Subcutaneous adipose tissue (tissue), 4 donors: ENCODE measurements around the gene LONP2. TPM values are rescaled to one million over a fixed set of nuclear protein-coding genes. Genes with fewer than 3 reads are reported as not detected.

Source experiments
- total RNA-seq, 4 donors: library from RNA; depleted of rRNA; stranded (reverse); fragments of >200 nt; gene quantifications; one replicate each; pipeline ENCODE4 v1.1.0, GENCODE V29; 2016
- TF ChIP-seq, protein P1 (sequence below): fragments of 450-650 bp; IDR thresholded peaks from one replicate; pipeline ENCODE4 v1.5.1; 2016; ENCODE audit warnings: low read depth, mild to moderate bottlenecking, control low read depth, antibody characterized with exemption, moderate library complexity

Gene LONP2
- total RNA-seq, 4 donors from 2014 or later = 48.8 to 69.1 (median 55.1) TPM

DNA sequence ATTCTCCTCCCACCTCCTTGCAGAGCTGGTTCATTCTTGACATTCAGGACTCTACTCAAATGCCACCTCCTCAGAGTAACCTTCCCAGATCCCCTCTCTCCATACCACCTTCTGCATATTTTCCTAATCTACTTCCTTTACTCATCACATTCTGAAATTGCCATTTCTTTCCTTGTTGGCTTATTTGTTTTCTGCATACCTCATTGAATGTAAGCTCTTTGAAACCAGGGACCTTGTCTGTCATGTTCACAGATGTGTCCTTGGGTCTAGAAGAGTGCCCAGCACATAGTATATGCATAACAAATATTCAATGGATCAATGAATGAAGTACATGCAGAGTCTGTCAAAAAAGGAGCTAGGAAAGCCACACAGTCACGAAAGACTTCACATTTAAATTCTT, 7.8 kb upstream of the LONP2 start:
- TF ChIP-seq, protein P1, sequence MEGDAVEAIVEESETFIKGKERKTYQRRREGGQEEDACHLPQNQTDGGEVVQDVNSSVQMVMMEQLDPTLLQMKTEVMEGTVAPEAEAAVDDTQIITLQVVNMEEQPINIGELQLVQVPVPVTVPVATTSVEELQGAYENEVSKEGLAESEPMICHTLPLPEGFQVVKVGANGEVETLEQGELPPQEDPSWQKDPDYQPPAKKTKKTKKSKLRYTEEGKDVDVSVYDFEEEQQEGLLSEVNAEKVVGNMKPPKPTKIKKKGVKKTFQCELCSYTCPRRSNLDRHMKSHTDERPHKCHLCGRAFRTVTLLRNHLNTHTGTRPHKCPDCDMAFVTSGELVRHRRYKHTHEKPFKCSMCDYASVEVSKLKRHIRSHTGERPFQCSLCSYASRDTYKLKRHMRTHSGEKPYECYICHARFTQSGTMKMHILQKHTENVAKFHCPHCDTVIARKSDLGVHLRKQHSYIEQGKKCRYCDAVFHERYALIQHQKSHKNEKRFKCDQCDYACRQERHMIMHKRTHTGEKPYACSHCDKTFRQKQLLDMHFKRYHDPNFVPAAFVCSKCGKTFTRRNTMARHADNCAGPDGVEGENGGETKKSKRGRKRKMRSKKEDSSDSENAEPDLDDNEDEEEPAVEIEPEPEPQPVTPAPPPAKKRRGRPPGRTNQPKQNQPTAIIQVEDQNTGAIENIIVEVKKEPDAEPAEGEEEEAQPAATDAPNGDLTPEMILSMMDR = no peak

- TF ChIP-seq, protein P1 = no peak
Measured at GRCh38 chr16:48244863-48245195, 729 bp downstream of the LONP2 start.

GRCh38 chr16:48246066-48246465, 2.0 kb downstream of the LONP2 start:
- TF ChIP-seq, protein P1 = no peak

DNA sequence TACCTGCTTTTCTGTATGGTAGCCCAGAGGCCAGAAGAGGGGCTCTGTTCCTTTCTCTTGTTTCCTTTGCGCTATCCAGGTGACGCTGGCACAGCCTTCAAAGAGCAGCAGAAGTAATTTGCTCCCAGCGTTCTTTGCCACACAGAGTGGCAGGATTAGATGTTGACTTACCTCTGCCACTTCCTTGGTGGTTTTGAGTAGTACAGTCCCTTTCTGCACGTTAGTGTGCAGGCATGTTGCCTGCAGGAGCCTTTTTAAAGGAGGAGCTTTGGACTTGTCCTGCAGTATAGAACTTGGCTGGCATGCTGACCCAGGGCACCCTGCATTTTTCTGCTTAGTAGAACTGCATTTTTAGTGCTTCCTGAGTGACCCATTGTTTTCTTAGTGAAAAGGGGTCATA, 3.2 kb downstream of the LONP2 start, which contains the start of gene ABCC11:
Gene ABCC11 (minus strand): TSS at position 229 of the 400 bp plus-strand sequence. CDS start 15,618 bp downstream, outside the sequence.
- TF ChIP-seq, protein P1 = no peak

DNA sequence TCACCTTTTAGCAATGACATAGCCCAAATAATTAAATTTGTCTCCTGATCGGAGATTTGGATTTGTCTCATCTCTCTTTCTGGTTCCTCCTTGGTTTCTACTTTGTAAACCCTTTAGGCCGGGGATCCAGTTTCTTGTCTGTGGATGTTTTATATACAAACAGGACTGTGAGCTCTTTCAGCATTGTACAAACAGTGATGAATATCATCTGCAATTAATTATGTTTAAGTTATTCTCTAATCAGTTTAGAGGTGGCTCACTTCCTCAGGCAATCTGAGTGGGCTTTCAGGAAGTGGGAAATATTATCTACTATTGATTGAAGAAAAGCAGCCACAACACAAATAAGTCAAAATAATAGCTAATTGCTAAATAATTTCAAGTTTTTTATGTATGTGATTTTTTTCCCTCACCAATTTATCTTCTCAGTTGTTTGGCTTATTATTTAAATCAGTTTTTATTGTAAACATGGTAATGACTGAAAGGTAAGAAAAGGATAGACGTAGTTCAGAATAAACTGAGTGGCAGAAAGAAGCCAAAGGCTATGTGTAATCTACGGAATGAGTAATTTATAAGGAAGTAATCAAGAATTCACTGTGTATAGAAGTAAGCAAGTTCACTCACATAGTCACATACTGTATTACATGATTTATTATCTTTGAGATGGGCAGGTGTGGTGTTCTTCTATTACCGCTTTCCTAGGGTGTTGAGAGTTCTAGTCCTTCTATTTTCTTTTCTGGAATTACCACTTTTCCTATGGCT, 6.6 kb downstream of the LONP2 start:
- TF ChIP-seq, protein P1 = no peak

- TF ChIP-seq, protein P1 = no peak
Measured at GRCh38 chr16:48252013-48252412, 7.9 kb downstream of the LONP2 start.

DNA sequence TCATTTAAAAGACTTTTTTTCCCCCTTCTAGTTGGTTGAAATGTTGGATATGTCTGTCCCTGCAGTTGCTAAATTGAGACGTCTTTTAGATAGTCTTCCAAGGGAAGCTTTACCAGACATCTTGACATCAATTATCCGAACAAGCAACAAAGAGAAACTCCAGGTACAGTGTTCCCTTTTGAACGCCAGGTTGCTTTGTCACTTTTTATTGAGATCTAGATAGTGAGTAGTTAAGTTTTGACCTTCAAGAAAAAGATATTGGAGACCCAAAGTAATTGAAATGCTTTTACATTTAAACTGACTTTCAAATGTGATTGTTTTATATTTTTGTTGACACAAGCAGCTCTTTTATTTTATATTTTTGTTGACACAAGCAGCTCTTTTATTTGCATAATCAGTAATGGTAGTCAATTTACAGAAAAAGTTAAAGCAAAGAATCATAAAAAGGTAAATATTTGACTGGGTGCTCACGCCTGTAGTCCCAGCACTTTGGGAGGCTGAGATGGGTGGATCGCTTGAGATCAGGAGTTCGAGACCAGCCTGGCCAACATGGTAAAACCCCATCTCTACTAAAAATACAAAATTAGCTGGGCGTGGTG, 12.6 kb downstream of the LONP2 start:
- TF ChIP-seq, protein P1 = no peak
